H1 (cell line): ENCODE measurements around the gene PHOSPHO1. TPM values are rescaled to one million over a fixed set of nuclear protein-coding genes. Genes with fewer than 3 reads are reported as not detected.

ENCODE experiments used
- CTCF ChIA-PET: fragments of 300-600 bp; sonication (Branson Sonifier 250); formaldehyde crosslinking; loops from one replicate; lab custom pipeline; 2021; ENCODE audit not compliant: partially characterized antibody; lab: Charles Lee
- POLR2A ChIA-PET: fragments of 300-600 bp; sonication (Branson Sonifier 250); formaldehyde crosslinking; loops from one replicate; lab custom pipeline; 2021; ENCODE audit warnings: inconsistent platforms; ENCODE audit not compliant: partially characterized antibody; lab: Charles Lee
- DNase-seq, 2 experiments: peaks; one replicate each; pipeline versions ENCODE4 v3.0.0 to v3.0.0-alpha.2; 2010 to 2022; ENCODE audit warnings: low spot score in 2 of 2, low read depth in 1 of 2, mixed read lengths in 1 of 2
- FAIRE-seq: peaks from 2 replicates; lab custom pipeline; 2011; peaks lifted over from hg19 to GRCh38; lab: Jason Lieb, UNC
- H2AFZ ChIP-seq: 2 replicates; pipeline ENCODE4 v1.8.1; 2012; ENCODE audit warnings: low read length, inconsistent platforms
- H2AK5ac ChIP-seq: 2 replicates; pipeline ENCODE4 v1.6.1; 2013; ENCODE audit warnings: low read depth, low read length
- H2BK120ac ChIP-seq: replicated peaks from 2 replicates; pipeline ENCODE3; 2013; ENCODE audit warnings: low read depth, low read length, inconsistent platforms
- H2BK12ac ChIP-seq: 2 replicates; pipeline ENCODE4 v1.6.1; 2013; ENCODE audit warnings: low read depth, low read length
- H2BK15ac ChIP-seq: 2 replicates; pipeline ENCODE4 v1.6.1; 2013; ENCODE audit warnings: low read length
- H2BK20ac ChIP-seq: 2 replicates; pipeline ENCODE4 v1.6.1; 2013; ENCODE audit warnings: low read length
- H2BK5ac ChIP-seq: 2 replicates; pipeline ENCODE4 v1.6.1; 2013; ENCODE audit warnings: low read depth, low read length
- H3K14ac ChIP-seq: 2 replicates; pipeline ENCODE4 v1.6.1; 2013; ENCODE audit warnings: inconsistent platforms; ENCODE audit not compliant: insufficient read length
- H3K18ac ChIP-seq: 2 replicates; pipeline ENCODE4 v1.6.1; 2013; ENCODE audit warnings: low read length; ENCODE audit errors: extremely low read depth
- H3K23ac ChIP-seq: 2 replicates; pipeline ENCODE4 v1.6.1; 2013; ENCODE audit warnings: inconsistent platforms; ENCODE audit not compliant: insufficient read length
- H3K23me2 ChIP-seq: 2 replicates; pipeline ENCODE4 v1.6.1; 2013; ENCODE audit warnings: low read depth, low read length
- H3K27ac ChIP-seq: 2 replicates; pipeline ENCODE4 v1.6.1; 2011; ENCODE audit warnings: low read depth, low read length, inconsistent platforms
- H3K27me3 ChIP-seq, 4 experiments: replicated peaks in 1 of 4; 1 replicate in 1 of 4; 2 replicates in 3 of 4; pipeline versions ENCODE4 v1.6.1 to v1.8.1; 2011 to 2013; ENCODE audit warnings: low read length in 3 of 4, mild to moderate bottlenecking in 3 of 4, inconsistent platforms in 2 of 4, mixed read lengths in 2 of 4, moderate library complexity in 1 of 4; ENCODE audit not compliant: control insufficient read depth in 3 of 4, insufficient read depth in 3 of 4; ENCODE audit errors: extremely low read depth in 1 of 4
- H3K36me3 ChIP-seq, 4 experiments: 2 replicates each; pipeline versions ENCODE4 v1.6.1 to v1.8.1; 2011 to 2013; ENCODE audit warnings: mild to moderate bottlenecking in 4 of 4, low read length in 3 of 4, moderate library complexity in 2 of 4, control low read depth in 1 of 4, inconsistent platforms in 1 of 4; ENCODE audit not compliant: insufficient read depth in 4 of 4, control insufficient read depth in 2 of 4
- H3K4ac ChIP-seq: replicated peaks from 2 replicates; pipeline ENCODE3; 2013; ENCODE audit warnings: low read length, low read depth, mixed read lengths, inconsistent platforms; ENCODE audit not compliant: insufficient read length
- H3K4me1 ChIP-seq, 4 experiments: replicated peaks in 1 of 4; 1 replicate in 1 of 4; 2 replicates in 3 of 4; pipeline versions ENCODE4 v1.6.1 to v1.8.1; 2011 to 2013; ENCODE audit warnings: low read length in 3 of 4, inconsistent platforms in 2 of 4, mixed read lengths in 1 of 4; ENCODE audit not compliant: insufficient read depth in 4 of 4, control insufficient read depth in 3 of 4
- H3K4me2 ChIP-seq, 2 experiments: 2 replicates each; pipeline versions ENCODE4 v1.6.1 to v1.8.1; 2011 to 2013; ENCODE audit warnings: low read depth in 2 of 2, low read length in 2 of 2, control low read depth in 1 of 2, inconsistent platforms in 1 of 2, mild to moderate bottlenecking in 1 of 2; ENCODE audit not compliant: insufficient read depth in 1 of 2
- H3K4me3 ChIP-seq, 4 experiments: fragments of 200-600, 300-600 bp in 1 of 4; sonication (generic), shearing (Covaris generic), sonication (Bioruptor Twin) in 1 of 4; 2 replicates each; pipeline versions ENCODE4 v1.5.1 to v1.8.1; 2011 to 2016; ENCODE audit warnings: low read length in 4 of 4, low read depth in 3 of 4, control low read depth in 2 of 4, inconsistent platforms in 2 of 4, mild to moderate bottlenecking in 2 of 4, mixed read lengths in 1 of 4, moderate library complexity in 1 of 4; ENCODE audit not compliant: insufficient read depth in 2 of 4; ENCODE audit errors: extremely low read depth in 1 of 4
- H3K56ac ChIP-seq: replicated peaks from 2 replicates; pipeline ENCODE3; 2013; ENCODE audit warnings: low read depth, mild to moderate bottlenecking, mixed read lengths, low read length, inconsistent platforms; ENCODE audit not compliant: insufficient read length
- H3K79me1 ChIP-seq: 2 replicates; pipeline ENCODE4 v1.6.1; 2013; ENCODE audit warnings: low read depth, low read length, control low read depth
- H3K79me2 ChIP-seq, 2 experiments: 2 replicates each; pipeline versions ENCODE4 v1.6.1 to v1.8.1; 2012 to 2013; ENCODE audit warnings: low read length in 2 of 2, mild to moderate bottlenecking in 2 of 2, inconsistent platforms in 1 of 2; ENCODE audit not compliant: insufficient read depth in 2 of 2, control insufficient read depth in 1 of 2
- H3K9ac ChIP-seq, 4 experiments: replicated peaks in 1 of 4; 1 replicate in 1 of 4; 2 replicates in 3 of 4; pipeline versions ENCODE4 v1.6.1 to v1.8.1; 2011 to 2013; ENCODE audit warnings: low read depth in 3 of 4, low read length in 3 of 4, control low read depth in 2 of 4, mild to moderate bottlenecking in 2 of 4, moderate library complexity in 2 of 4, inconsistent platforms in 1 of 4; ENCODE audit errors: extremely low read depth in 1 of 4
- H3K9me3 ChIP-seq, 2 experiments: 2 replicates each; pipeline versions ENCODE4 v1.6.1 to v1.8.1; 2012 to 2013; ENCODE audit warnings: mild to moderate bottlenecking in 2 of 2, moderate library complexity in 2 of 2, control low read depth in 1 of 2, inconsistent platforms in 1 of 2, low read depth in 1 of 2, low read length in 1 of 2, mixed read lengths in 1 of 2; ENCODE audit not compliant: insufficient read depth in 2 of 2
- H4K20me1 ChIP-seq, 2 experiments: replicated peaks in 1 of 2; 2 replicates each; pipeline versions ENCODE3 to v1.8.1; 2011 to 2013; ENCODE audit warnings: inconsistent platforms in 2 of 2, low read length in 2 of 2, mild to moderate bottlenecking in 1 of 2; ENCODE audit not compliant: insufficient read depth in 2 of 2, control insufficient read depth in 1 of 2
- H4K5ac ChIP-seq: 2 replicates; pipeline ENCODE4 v1.6.1; 2013; ENCODE audit warnings: low read length, low read depth, mixed read lengths, inconsistent platforms; ENCODE audit not compliant: insufficient read length
- H4K8ac ChIP-seq: 2 replicates; pipeline ENCODE4 v1.8.0; 2013; ENCODE audit warnings: mild to moderate bottlenecking, moderate library complexity, low read length, inconsistent platforms; ENCODE audit not compliant: insufficient read depth; ENCODE audit errors: extremely low read depth
- H4K91ac ChIP-seq: replicated peaks from 2 replicates; pipeline ENCODE3; 2013; ENCODE audit warnings: low read length, mixed read lengths, inconsistent platforms; ENCODE audit not compliant: insufficient read length
- ASH2L ChIP-seq: fragments of 200-600, 300-600 bp; sonication (generic); IDR thresholded peaks from one replicate; pipeline ENCODE4 v1.7.1; 2017; ENCODE audit warnings: low read length
- BRCA1 ChIP-seq: IDR thresholded peaks from 2 replicates; pipeline ENCODE4 v1.6.1; 2012; ENCODE audit warnings: low read depth, low read length, improper control_type of control experiment
- EGR1 ChIP-seq: IDR thresholded peaks from 2 replicates; pipeline ENCODE4 v1.6.1; 2011; ENCODE audit warnings: low read depth, low read length, borderline replicate concordance
- EZH2 ChIP-seq: fragments of 200-600 bp; sonication (generic); IDR thresholded peaks from 2 replicates; pipeline ENCODE4 v1.7.1; 2012; ENCODE audit warnings: low read depth, mild to moderate bottlenecking, moderate library complexity, low read length, inconsistent platforms; ENCODE audit not compliant: severe bottlenecking
- KDM1A ChIP-seq: fragments of 200-600, 300-600 bp; sonication (generic); IDR thresholded peaks from 2 replicates; pipeline ENCODE4 v1.7.1; 2016; ENCODE audit warnings: mild to moderate bottlenecking, low read length, borderline replicate concordance
- KDM5A ChIP-seq: fragments of 200-600 bp; IDR thresholded peaks from 2 replicates; pipeline ENCODE4 v1.7.1; 2012; ENCODE audit warnings: mild to moderate bottlenecking, low read length, inconsistent platforms, mixed read lengths
- POLR2A ChIP-seq, 2 experiments: IDR thresholded peaks; 1 replicate in 1 of 2; 2 replicates in 1 of 2; pipeline ENCODE4 v1.6.1; 2011; ENCODE audit warnings: low read depth in 2 of 2, low read length in 2 of 2, mild to moderate bottlenecking in 2 of 2; ENCODE audit errors: control extremely low read depth in 1 of 2
- POLR2AphosphoS5 ChIP-seq: IDR thresholded peaks from 2 replicates; pipeline ENCODE4 v1.6.1; 2011; ENCODE audit warnings: low read depth, low read length
- RNF2 ChIP-seq: fragments of 200-900, 300-1000 bp; sonication (generic); IDR thresholded peaks from 2 replicates; pipeline ENCODE4 v1.7.1; 2016; ENCODE audit warnings: borderline replicate concordance, low read depth, mild to moderate bottlenecking, antibody characterized with exemption, low read length; ENCODE audit not compliant: poor library complexity, severe bottlenecking; ENCODE audit errors: missing control alignments
- ZNF274 ChIP-seq: IDR thresholded peaks from 2 replicates; pipeline ENCODE4 v1.7.0; 2012; ENCODE audit warnings: low read length, borderline replicate concordance; ENCODE audit errors: extremely low read depth
- WGBS, 2 experiments: shearing (Covaris generic) in 1 of 2; methylation state at CpG; one replicate each; pipeline versions ENCODE4 v1.1.6 to v1.1.7; 2013 to 2015; ENCODE audit warnings: low lambda C conversion rate in 2 of 2, mixed read lengths in 2 of 2, inconsistent platforms in 1 of 2, low coverage in 1 of 2, missing lambda C conversion rate in 1 of 2; ENCODE audit not compliant: insufficient replicate concordance in 2 of 2, insufficient coverage in 1 of 2, insufficient read length in 1 of 2; ENCODE audit errors: extremely low coverage in 1 of 2, missing lambda C conversion rate in 1 of 2; 5-methylcytosine and 5-hydroxymethylcytosine counted together
- polyA plus RNA-seq, 7 experiments: library from polyadenylated mRNA; depleted of rRNA in 3 of 7; stranded (reverse) in 5 of 7; unstranded in 2 of 7; fragments of >200 nt in 5 of 7; fragments of 200-250 nt in 2 of 7; gene quantifications; 1 replicate in 5 of 7; 2 replicates in 1 of 7; 4 replicates in 1 of 7; pipeline versions ENCODE4 v1.2.1 to v1.2.3, GENCODE V29; 2011 to 2013; ENCODE audit warnings: missing spikeins in 2 of 7, mixed read lengths in 2 of 7
- total RNA-seq: library from RNA; stranded (reverse); fragmentation: NEBNext Ultra II Directional; extraction: Animal tissue kit (Norgen Biotek cat#: 25700); gene quantifications from 2 replicates; pipeline ENCODE4 v1.2.1, GENCODE V29; 2021

The PHOSPHO1 gene
- total and polyA plus RNA-seq, 2 of the 8 experiments (the other 6 are each of a cell fraction or from before 2014, with no cell fraction given): 0.34 to 0.45 TPM

DNA sequence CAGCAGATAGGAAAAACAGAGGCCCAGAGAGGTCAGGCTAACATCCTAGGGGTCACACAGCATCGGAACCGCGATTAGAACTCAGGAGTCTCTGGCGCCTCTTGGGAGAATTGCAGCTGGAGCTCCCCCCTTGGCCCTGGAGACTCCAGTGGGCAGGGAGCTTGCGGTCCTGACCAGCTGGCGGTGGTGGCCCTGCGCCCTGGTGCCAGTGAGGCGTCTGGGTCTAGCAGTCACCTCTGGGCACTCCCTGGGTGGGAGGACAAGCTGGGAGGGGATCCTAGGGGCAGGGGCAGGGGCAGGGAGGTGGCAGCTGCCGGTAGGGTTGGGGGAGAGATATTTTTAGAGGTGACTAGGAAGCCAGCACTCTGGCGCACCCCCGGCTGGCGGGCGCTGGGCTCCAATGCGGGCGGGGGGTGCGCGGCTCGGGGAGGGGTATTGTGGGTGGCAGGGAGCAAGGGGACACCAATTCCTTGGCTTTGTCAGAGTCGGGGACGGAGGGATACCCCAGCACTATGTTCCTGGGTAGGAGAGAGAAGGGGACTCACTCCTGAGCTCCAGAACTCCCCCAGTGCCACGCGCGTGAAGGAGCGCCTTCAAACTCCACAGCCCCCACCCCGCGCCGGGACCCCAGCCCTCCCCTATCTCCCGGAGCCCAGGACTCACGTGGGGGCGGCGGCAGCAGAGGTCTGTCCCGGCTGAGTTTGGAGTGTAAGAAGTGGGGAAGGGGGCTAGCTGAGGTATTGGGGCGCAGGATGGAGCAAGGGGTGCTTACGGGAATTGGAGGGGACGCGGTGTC, 584 bp downstream of the PHOSPHO1 start:
- WGBS, 2 experiments: 27% methylated on average over 8 of the region's 36 CpGs; no CpG with 5 or more reads in 1 of the 2 experiments
- Histone ChIP-seq H2BK15ac (no peak overlapping the region), H2BK12ac (no peak overlapping the region), H2BK120ac (no peak overlapping the region), H2AFZ (no peak overlapping the region), H2BK5ac (no peak overlapping the region), H3K23ac (no peak overlapping the region), H2AK5ac (no peak overlapping the region), H3K23me2 (peaks cover 14% of the 10 kb centered on the region), H3K4me2 (peak overlapping the region; percentile 74 to 83), H3K4me1 (peaks cover 0 to 2% (median 0%) of the 10 kb centered on the region in 4 experiments; a peak in 1 of 7 replicates), H3K27ac (no peak overlapping the region), H3K36me3 (no peaks in the 10 kb centered on the region), H3K79me2 (no peaks in the 10 kb centered on the region), H3K4ac (no peak overlapping the region), H2BK20ac (no peak overlapping the region), H4K8ac (no peak overlapping the region; the same call in none of the 2 replicates), H3K14ac (no peak overlapping the region), H3K9ac (no peak overlapping the region; a peak in 1 of 7 replicates), H3K79me1 (no peaks in the 10 kb centered on the region), H4K91ac (no peak overlapping the region), H3K27me3 (peaks cover 14 to 50% (median 41%) of the 10 kb centered on the region in 4 experiments), H4K5ac (no peak overlapping the region), H3K9me3 (no peaks in the 10 kb centered on the region), H4K20me1 (no peaks in the 10 kb centered on the region), H3K56ac (no peak overlapping the region), H3K4me3 (peak overlapping the region; percentile 69 to 82 (median 76)), H3K18ac (no peak overlapping the region)
- ChIA-PET POLR2A (interaction anchor here (0.5 to 1.6 kb wide), 6 partner anchors 12 to 179 kb away, joined by 3 to 6 read pairs (median 3); no protein-coding TSS in a partner anchor), CTCF (interaction anchor here (0.7 to 6.5 kb wide), 10 partner anchors 8 to 1026 kb away, joined by 3 to 43 read pairs (median 4); no protein-coding TSS in a partner anchor)
- DNase-seq (no peak), FAIRE-seq (no peak)
- peak; percentile 21 for TF ChIP-seq EZH2
- no peak for TF ChIP-seq RNF2
- TF ChIP-seq EGR1: no peak
- TF ChIP-seq KDM5A: no peak
- TF ChIP-seq KDM1A: peak; percentile 95
- no peak for TF ChIP-seq ZNF274
- no peak for TF ChIP-seq POLR2AphosphoS5
- no peak for TF ChIP-seq POLR2A (IDR thresholded peaks at IDR 0.05; ENCODE audit: control extremely low read depth in 1 of 2, low read depth in 2 of 2, low read length in 2 of 2)
- no peak for TF ChIP-seq ASH2L
- no peak for TF ChIP-seq BRCA1
